Measurements from ENCODE around the gene TSPAN31.

TSPAN31 gene

GRCh38 chr12:57722716-57723629 is 21.9 kb upstream of the TSPAN31 start:
- DNase-seq (ENCODE audit: low read depth in 2 of 2), result no peak

- DNase-seq (ENCODE audit: low read depth in 2 of 2), result no peak
Observed at GRCh38 chr12:57723630-57723962, 21.2 kb upstream of the TSPAN31 start.

- no peak for DNase-seq (ENCODE audit: low read depth in 2 of 2)
Observed at GRCh38 chr12:57724003-57724935, 20.6 kb upstream of the TSPAN31 start.

GRCh38 chr12:57724936-57725740 is 19.7 kb upstream of the TSPAN31 start:
- DNase-seq (ENCODE audit: low read depth in 2 of 2), result no peak

- no peak for DNase-seq (ENCODE audit: low read depth in 2 of 2)
Observed at GRCh38 chr12:57725851-57726150, 19.0 kb upstream of the TSPAN31 start.

- DNase-seq (ENCODE audit: low read depth in 2 of 2), result no peak
Observed at GRCh38 chr12:57726151-57726883, 18.5 kb upstream of the TSPAN31 start.

- no peak for DNase-seq (ENCODE audit: low read depth in 2 of 2)
Observed at GRCh38 chr12:57726884-57727757, 17.7 kb upstream of the TSPAN31 start.

GRCh38 chr12:57727758-57728395 is 17.0 kb upstream of the TSPAN31 start:
- no peak for DNase-seq (ENCODE audit: low read depth in 2 of 2)

GRCh38 chr12:57729321-57729844 is 15.5 kb upstream of the TSPAN31 start:
- no peak for DNase-seq (ENCODE audit: low read depth in 2 of 2)

GRCh38 chr12:57730336-57731067 is 14.3 kb upstream of the TSPAN31 start:
- DNase-seq (ENCODE audit: low read depth in 2 of 2), result no peak

- DNase-seq (ENCODE audit: low read depth in 2 of 2), result no peak
Observed at GRCh38 chr12:57731411-57732080, 13.3 kb upstream of the TSPAN31 start.

- DNase-seq (ENCODE audit: low read depth in 2 of 2), result no peak
Observed at GRCh38 chr12:57732270-57732669, 12.6 kb upstream of the TSPAN31 start.

- DNase-seq (ENCODE audit: low read depth in 2 of 2), result no peak
Observed at GRCh38 chr12:57732726-57733593, 11.9 kb upstream of the TSPAN31 start.

- DNase-seq (ENCODE audit: low read depth in 2 of 2), result no peak
Observed at GRCh38 chr12:57733928-57734327, 10.9 kb upstream of the TSPAN31 start.

GRCh38 chr12:57734591-57734990 is 10.2 kb upstream of the TSPAN31 start:
- no peak for DNase-seq (ENCODE audit: low read depth in 2 of 2)

- no peak for DNase-seq (ENCODE audit: low read depth in 2 of 2)
Observed at GRCh38 chr12:57735198-57735855, 9.5 kb upstream of the TSPAN31 start.

All from stimulated activated CD8-positive, alpha-beta memory T cell treated with anti-CD3 and anti-CD28 coated beads, Interleukin-15, amount 100 ng/mL, for 4 hours (primary cell).